GM21576 (cell line): ENCODE measurements around the gene SPR.
"Not testable (repeated sequence)": the region's sequence is repeated elsewhere in the genome, so short reads cannot be mapped to it uniquely, and the experiment has no call there.

Source experiments
- ATAC-seq: cut with Tn5 transposase; IDR thresholded peaks from one replicate; pipeline ENCODE4 v1.9.1; 2021; ENCODE audit warnings: mild to moderate bottlenecking, moderate library complexity; ENCODE audit not compliant: unreplicated experiment

SPR gene

DNA sequence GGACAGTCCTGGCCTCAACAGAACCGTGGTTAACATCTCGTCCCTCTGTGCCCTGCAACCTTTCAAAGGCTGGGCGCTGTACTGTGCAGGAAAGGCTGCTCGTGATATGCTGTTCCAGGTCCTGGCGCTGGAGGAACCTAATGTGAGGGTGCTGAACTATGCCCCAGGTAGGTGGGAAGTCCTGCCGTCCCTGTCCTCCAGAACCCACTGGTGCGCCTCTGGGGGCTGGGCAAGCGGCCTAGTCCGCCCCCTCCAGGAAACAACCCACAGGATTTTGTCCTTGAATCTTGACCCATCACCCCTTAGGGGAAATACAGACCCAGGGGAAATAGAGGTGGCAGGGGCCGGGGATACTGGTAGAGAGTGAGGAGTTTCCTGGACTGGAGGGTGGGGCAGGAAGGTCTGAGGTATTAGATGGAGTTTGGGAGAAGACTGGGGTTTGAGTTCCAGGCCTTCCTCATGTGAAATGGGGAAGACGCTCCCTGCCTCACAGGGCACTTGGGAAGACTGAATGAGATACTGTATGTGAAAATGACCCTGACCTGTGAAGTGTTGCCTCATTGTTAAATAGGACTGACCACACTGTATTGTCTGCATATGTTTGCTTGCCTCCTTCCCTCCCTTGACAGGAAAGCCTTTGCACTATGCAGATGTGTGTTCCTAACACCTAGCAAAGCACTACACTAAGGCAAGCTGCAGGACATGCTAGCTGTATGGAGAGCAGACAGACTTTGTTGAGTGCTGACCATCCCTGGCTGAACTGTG lies 1.4 kb downstream of the SPR start:
- ATAC-seq = no peak

DNA sequence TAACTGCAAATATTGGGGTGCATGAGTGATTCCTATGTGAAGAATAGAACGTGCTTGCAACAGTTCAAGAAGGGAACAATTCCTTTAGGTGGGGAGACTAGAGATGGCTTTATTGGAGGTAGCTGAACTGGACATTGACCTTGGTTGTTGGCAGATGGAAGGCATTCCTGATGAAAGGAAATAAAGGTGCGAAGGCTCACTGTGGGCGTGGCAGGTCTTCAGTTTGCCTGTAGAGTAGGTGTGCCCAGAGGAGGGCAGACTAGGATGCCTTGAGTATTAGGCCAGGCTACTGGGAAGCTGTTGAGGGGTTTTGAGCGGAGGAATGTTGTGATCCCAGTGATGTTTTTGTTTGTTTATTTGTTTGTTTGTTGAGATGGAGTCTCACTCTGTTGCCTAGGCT lies 2.8 kb downstream of the SPR start:
- no peak for ATAC-seq

DNA sequence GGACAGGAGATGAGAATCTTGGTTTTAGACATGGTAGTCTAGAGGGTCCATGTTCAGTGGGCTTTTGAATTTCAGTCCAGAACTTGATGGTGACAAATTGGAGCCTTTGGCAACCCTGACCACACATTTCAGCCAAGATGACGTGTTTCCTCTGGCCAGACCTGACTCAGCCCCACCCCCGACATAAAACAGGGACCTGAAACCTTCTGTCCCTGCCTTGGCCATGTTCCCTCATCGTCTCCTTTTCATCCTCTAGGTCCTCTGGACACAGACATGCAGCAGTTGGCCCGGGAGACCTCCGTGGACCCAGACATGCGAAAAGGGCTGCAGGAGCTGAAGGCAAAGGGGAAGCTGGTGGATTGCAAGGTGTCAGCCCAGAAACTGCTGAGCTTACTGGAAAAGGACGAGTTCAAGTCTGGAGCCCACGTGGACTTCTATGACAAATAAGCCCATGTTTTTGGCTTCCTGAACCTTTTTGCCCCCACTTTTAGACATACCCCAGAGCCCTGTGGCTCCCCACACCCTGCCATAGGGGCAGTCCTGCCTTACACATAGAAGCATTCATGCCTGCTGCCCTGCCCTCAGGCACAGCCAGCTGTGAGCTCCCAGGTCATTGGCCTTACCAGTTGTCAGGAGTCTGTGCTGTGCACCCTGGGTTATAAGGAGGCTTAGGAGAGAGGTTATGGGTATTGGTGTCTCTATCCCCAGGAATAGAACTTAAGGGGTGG lies 4.0 kb downstream of the SPR start:
- no peak for ATAC-seq

DNA sequence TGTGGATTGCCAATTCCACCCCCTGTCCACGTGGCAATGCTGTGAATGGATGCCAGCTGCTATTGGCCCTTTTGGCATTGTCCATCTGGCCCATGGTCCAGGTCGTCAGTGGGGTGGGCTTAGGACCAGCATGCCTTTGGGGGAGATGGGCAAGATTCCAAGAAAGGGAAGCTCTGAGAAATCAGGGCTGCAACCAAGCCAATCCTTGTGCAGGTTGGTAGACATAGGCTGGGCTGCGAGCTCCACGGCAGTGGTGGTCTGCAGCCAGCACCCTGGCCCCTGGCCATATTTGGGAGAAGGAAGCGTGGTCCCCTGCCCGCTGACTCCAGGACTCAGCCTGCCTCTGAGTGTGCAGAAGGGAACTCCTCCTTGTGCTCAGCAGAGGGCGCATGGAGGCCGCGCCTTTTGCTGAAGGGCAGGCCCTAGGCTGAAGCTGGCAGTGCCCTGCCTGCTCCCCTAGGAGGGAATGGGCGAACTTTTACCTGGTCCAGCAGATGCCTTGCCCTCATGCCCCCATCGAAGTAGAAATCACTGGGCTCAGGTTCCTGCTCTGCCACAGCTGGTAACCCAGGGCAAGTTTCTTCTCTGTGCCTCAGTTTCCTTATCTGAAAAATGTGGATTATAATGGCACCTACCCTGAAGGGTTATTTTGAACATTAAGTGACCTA lies 5.4 kb downstream of the SPR start:
- peak; percentile 58 for ATAC-seq

DNA sequence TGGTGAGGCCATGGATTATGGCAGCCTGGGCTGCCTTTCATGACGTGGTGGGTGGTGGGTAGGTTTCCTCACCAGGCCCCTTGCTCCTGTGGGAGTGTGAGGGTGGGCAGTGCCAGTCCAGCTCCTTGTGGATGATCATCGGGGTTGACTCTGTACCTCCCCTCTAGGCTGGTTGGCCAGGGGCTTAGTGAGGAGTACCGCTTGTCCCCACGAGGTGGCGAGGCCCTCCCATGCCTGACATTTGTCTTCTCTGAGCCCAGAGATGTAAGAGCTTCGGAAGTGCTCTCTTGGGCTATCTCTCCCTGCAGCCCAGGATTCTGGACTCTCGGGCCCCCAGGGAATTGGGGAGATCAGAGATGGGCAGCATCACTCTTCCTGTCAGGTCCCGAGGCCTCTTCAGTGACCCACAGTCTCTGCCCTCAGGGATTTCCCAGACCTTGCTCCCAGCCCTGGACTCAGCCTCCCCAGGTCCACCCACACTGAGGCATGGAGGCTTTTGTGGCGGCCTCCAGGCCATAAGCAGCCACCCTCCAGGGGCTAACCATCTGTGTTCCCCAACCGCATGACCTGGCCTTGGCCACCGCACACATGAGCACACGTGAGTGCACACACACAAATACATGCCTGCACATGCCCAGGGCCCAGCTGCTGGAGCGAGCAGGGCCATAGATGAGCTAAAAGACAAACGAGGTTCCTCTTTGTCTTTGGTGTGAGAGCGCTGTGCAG lies 6.5 kb downstream of the SPR start:
- ATAC-seq = peak; percentile 65

DNA sequence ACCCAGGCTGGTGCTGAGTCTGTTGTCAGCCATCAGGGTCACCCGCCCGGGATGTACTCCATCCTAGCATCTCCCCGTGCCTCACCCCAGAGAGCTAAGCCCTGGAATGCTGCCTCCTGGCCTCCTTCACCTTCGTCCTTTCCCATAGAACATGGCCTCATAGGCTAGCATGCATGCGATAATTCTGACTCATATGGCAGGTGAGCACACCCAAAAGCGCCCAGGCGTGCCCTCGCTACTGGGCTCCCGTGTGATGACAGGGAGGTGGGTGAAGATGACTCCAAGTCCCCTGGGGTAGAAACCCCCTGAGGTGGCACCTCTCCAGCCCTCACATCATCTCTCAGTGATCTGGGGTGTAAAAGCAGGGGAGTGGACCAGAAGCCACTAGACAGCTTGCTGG lies 7.3 kb downstream of the SPR start:
- no peak for ATAC-seq

DNA sequence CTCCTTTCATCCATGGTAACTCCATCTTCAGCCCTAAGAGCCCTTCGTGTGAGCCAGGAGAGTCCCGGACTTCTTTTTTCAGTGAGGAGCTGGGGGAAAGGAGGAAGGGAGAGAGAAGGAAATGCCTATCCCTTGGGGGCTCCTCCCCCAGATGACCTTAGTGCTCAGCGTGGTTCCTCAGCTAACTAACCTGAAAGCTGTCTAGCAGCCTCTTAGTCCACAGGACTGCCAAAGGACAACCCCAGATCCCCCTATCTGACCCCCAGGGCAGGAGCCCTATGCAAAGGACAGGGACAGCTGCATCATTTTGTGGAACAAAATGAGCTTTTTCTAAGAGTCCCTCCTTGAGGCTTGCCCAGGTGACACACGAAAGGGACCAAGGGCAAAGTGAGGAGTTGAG lies 7.9 kb downstream of the SPR start:
- ATAC-seq = no peak

DNA sequence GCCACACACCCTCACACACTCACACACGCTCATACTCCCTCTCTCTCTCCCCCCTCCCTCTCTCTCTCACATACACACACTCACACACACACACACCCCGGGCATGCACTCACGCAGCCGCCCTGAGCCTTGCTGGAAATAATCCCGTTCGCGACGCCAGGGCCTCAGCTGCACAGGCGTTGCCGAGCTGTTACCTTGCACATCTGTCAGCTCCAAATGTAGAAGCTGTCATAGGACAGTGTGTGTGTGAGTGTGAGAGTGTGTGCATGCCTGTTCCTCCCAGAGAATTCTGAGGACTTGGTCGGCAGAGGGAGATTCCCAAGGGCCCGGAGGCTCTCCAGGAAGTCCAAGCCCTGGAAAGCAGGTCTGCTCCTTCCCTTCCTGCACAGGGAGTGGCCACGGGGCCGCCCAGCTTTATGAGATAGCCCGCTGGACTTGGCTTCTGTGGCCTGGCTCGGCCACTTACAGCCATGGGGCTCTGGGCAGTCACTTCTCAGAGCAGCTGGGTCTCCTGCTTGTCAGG lies 8.6 kb downstream of the SPR start:
- no peak for ATAC-seq

DNA sequence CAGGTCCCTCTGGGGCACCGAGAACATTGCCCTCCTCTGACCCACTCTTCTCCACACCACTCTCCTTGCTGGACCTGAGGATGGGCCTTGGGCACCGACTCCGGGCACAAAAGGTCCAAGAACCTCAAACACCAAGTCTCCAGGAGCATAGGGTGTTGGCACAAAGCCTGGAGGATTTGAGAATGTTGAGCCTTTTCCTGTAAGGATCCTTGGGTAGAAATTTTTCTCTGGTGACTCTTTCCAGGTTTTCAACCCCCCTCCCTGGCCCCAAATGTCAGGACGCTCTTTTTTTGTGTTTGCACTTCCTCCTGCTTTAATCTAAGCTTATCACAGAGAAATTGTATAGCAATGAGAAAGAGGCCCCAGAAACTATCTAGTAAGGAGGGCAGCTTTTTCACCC lies 9.2 kb downstream of the SPR start:
- ATAC-seq = no peak

DNA sequence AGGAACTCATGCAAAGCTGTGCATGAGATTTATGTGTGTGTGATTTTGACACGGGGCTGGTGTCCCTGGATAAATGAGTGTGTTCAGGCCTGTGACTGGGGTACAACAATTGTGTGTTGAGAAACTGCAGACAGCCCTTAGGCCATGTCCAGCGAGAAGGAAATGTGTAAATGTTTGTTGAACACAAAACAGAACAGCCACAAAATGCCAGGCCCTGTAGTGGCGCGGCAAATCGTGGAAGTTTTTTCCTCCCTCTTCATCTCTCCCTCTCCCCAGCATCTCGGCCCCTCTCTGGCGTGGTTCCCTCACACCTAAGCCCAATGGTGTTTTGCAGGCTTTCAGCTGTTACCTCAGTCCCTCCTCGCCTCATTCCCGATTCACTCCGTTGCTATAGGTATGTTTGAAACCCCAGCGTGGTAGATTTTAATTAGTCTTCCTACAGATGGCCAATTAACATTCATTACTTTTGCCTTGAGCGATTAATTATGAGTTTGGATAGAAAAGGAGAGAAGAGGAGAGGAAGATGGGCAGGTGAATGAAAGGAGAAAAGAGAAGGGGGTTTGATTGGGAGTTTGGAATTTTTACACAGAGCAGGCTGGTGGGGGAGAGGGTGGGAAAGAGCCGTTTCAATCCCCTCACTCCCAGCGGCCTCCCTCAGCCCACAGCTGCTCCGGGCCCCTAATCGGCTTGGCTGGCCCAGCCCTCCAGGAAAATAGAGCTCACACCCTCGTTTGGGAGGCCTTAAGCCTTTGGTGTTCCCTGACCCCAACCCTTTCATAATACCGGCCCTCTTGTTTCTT lies 10.8 kb downstream of the SPR start:
- no peak for ATAC-seq

DNA sequence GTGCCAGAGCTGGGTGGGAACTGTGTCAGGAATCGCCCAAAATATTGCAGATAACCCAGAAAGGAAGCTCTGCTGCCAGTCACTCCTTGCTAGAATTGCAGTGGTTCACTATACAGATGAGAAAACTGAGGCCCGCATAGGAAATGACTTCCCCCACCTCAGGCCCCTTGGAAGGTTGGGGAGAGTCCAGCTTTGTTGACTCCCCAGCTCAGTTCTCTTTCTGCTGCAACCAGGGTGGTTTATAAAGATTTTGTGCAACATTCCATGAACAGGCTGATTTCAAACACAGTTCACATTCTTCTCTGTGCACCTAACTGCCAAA lies 11.3 kb downstream of the SPR start:
- no peak for ATAC-seq

DNA sequence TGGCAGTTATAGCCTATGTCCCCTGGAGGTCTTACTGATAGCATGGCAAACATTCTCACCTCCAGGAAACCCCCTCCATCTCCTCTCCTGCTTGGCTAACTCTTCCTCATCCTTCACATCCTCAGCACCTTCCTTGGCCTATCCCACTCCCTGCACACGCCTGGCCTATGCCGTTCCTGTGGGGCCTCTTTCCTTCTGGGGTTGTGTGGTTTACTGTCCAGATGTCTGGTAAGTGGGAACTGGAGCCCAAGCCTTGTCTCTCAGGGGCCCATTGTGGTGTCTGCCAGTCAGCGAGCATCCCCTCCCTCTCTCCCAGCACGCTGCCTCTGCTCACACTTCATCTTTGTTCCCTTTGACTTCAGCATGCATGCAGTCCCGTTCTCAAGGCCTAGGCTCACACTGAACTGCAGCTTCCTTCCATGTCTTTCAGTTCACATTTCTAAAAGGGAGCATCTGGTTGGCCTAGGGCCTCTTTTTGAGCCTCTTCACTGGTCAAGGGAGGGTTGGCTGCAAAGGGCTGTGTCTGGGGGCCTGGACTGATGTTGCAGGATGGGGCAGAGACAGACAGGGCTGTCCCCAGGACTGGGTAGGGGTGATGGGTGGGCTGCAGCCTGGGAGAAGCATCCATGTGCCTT lies 13.1 kb downstream of the SPR start:
- ATAC-seq = no peak

DNA sequence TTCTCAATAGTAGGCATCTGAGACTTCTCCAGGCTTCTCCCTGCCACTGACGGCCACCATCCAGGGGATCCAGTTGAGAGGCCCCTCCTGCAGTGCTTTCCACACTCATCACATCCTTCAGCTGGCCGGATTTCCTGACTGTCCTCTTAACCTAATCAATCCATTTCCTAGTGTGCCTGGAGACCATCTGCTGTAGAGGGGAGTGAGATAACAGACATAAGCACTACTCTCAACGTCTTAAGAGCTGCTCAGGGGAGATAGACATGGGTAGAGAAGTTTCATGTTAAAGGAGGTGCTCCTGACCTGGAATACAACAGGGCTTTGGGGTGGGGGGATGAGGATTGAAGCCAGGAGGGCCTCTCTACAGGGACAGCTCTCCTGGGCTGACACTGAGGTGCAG lies 14.2 kb downstream of the SPR start:
- ATAC-seq = no peak

DNA sequence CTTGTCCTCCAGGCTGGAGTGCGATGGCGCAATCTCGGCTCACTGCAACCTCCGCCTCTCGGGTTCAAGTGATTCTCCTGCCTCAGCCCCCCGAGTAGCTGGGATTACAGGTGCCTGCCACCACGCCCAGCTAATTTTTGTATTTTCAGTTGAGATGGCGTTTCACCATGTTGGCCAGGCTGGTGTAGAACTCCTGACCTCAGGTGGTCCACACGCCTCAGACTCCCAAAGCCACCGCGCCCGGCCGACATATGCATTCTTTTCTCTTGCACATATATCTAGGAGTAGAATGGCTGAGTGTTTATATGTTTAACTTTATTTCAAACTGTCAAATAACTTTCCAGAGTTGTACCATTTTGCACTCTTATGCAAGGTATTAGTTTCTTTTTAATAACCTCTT lies 20.2 kb downstream of the SPR start:
- not testable (repeated sequence) for ATAC-seq

DNA sequence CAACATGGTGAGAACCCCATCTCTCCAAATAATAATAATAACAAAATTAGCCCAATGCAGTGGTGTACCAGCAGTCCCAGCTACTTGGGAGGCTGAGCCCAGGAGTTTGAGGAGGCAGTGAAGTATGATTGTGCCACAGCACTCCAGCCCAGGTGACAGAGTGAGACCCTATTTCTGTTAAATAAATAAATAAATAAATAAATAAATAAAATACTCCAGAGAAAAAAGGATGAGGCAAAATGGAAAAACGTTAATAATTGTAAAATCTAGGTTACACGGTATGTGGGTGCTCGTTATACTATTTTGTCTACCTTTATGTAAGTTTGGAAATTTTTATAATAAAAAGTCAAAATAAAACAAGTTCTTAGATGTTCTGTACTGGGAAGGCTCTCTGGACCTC lies 21.5 kb downstream of the SPR start:
- no peak for ATAC-seq

DNA sequence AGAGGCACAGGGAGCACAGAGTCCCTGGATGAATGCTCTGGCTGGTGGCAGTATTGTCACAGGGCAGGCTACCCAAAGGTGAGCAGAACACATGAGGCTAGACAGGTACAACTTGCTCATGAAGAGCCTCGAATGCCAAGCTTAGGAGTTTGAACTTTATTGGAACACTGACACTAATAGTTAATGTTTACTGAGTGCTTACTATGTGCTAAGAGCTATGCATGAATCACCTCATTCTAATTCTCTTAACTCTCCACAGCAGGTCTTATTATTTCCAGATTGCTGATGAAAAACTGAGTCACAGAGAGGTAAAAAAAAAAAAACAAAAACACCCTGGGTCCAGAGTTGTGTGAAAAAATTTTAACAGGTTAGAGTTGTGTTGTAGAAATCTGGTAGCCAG lies 24.0 kb downstream of the SPR start:
- no peak for ATAC-seq

DNA sequence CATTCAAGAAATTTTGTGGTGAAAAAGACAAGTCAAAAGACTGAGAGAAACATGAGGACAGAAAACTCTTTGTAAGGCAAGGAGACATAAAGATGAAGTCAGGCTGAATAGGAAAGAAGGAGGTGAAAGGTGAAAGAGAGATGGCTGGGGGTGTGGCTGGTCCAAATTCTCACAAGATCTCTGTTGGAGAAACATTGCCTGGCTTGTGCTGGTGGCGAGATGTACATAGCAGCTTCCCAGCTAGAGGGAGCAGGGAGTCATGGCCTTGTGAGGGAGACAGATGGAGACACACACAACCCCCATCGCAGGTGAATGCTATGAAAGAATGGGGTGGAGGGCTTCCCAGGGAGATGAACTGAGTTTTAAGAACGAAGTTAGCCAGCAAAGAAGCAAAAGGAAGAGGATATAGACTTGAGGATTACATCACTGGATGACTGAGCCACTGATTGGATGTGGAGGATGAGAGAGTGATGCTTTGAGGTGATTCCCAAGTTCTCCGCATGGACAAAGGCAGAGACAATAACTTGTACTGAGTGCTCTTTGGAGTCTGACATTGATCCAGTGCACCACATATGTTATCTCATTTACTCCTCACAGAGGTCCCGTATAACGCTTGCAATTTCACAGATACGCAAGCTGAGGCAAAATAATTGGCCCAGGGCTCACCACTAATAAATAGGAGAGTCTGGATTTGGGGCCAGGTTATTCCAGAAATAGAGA lies 26.4 kb downstream of the SPR start:
- ATAC-seq = no peak

DNA sequence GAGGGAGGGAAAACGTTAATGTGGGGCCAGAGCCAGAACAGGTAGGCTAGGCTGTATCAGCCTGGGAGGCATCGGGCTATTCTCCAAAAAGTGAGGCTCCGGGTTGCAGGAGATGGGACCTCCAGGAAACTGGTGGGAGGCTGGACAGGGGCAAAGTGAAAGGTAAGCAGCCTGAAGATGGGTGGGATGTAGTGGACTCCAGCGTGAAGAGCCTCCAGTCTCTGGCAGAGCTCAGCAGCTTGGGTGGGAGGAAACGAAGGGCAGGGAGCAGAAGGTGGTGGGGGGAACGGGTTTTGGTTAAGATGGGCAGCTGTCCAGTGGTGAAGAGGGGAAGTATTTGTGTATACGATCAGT lies 27.0 kb downstream of the SPR start:
- no peak for ATAC-seq

DNA sequence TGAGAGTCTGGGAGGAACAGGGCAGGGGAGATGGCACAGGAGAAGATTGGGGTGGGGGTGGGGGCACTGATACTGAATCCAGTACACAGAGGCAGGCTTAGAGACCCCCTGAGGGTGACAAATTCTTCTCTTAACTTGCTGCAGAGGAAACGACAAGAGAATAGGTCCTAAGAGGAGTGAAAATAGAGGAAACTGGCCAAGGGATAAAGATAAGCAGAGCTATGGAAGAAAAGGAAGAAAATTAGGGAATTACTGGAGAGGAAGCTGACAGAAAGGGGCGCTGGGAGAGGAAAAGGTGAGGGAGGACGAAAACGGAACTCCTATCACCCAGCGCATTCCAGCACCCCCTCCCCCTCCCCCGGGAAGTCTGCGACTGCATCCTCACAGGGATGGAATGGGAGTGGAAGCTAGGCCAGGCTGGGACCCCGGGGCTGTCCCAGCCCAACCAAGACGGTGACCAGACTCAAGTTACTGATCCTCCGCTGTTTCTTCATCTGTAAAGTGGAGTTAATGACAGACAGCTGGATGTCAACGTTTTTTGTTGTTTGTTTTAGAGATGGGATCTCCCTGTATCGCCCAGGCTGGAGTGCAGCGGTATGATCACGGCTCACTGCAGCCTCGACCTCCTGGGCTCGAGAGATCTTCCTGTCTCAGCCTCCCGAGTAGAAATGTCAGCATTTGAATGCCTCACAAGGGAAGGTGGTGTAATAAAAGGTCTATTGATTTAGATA lies 27.5 kb downstream of the SPR start:
- ATAC-seq = no peak
